HepG2 (cell line): Measurements from ENCODE around the gene DNM3. TPM values are rescaled to one million over a fixed set of nuclear protein-coding genes. Genes with fewer than 3 reads are reported as not detected.

Experiments used
- ARID4A ChIP-seq: sonication (generic); formaldehyde crosslinking; IDR thresholded peaks from 2 replicates; pipeline ENCODE4 v1.5.0; 2020; ENCODE audit warnings: mild to moderate bottlenecking, missing genetic modification reagents, borderline replicate concordance
- FOXC1 ChIP-seq: sonication (generic); formaldehyde crosslinking; IDR thresholded peaks from 2 replicates; pipeline ENCODE4 v1.8.0; 2022; ENCODE audit warnings: mild to moderate bottlenecking, missing genetic modification reagents, borderline replicate concordance
- FOXO1 ChIP-seq: sonication (generic); formaldehyde crosslinking; IDR thresholded peaks from 2 replicates; pipeline ENCODE4 v1.4.0; 2020; ENCODE audit warnings: missing genetic modification reagents
- FOXP4 ChIP-seq: sonication (generic); formaldehyde crosslinking; IDR thresholded peaks from 2 replicates; pipeline ENCODE4 v1.4.0; 2020; ENCODE audit warnings: missing genetic modification reagents
- GZF1 ChIP-seq: sonication (generic); formaldehyde crosslinking; IDR thresholded peaks from 2 replicates; pipeline ENCODE4 v1.5.1; 2020; ENCODE audit warnings: mild to moderate bottlenecking, missing genetic modification reagents
- MBNL3 ChIP-seq: fragments of 250-450 bp; sonication (Bioruptor Pico); conservative IDR thresholded peaks from 2 replicates; pipeline ENCODE4 v1.8.0; 2022; ENCODE audit warnings: mild to moderate bottlenecking, inconsistent platforms
- MYNN ChIP-seq: sonication (generic); formaldehyde crosslinking; IDR thresholded peaks from 2 replicates; pipeline ENCODE4 v1.4.0; 2020; ENCODE audit warnings: mild to moderate bottlenecking, low read depth, missing genetic modification reagents
- NBN ChIP-seq: fragments of 450-650 bp; conservative IDR thresholded peaks from 2 replicates; pipeline ENCODE4 v1.6.1; 2017
- NFE2L2 ChIP-seq: fragments of 150-350 bp; IDR thresholded peaks from 2 replicates; pipeline ENCODE4 v1.6.1; 2014; ENCODE audit warnings: low read length
- POLR2A ChIP-seq, 2 experiments: IDR thresholded peaks; 2 replicates each; pipeline ENCODE4 v1.6.1; 2011; ENCODE audit warnings: low read depth in 2 of 2, low read length in 2 of 2, mild to moderate bottlenecking in 1 of 2, moderate library complexity in 1 of 2; ENCODE audit not compliant: insufficient read depth in 1 of 2
- RARA ChIP-seq: IDR thresholded peaks from 2 replicates; pipeline ENCODE4 v1.6.1; 2016; ENCODE audit warnings: missing genetic modification reagents, missing compliant biosample characterization
- RFXANK ChIP-seq: IDR thresholded peaks from 2 replicates; pipeline ENCODE4 v1.6.1; 2016
- SPEN ChIP-seq: sonication (generic); formaldehyde crosslinking; IDR thresholded peaks from 2 replicates; pipeline ENCODE4 v1.5.1; 2020; ENCODE audit warnings: low read depth, mild to moderate bottlenecking, missing genetic modification reagents
- ZNF143 ChIP-seq: sonication (generic); formaldehyde crosslinking; IDR thresholded peaks from 2 replicates; pipeline ENCODE4 v1.4.0; 2020; ENCODE audit warnings: missing genetic modification reagents
- ZNF280D ChIP-seq: sonication (generic); formaldehyde crosslinking; IDR thresholded peaks from 2 replicates; pipeline ENCODE4 v1.5.1; 2020; ENCODE audit warnings: mild to moderate bottlenecking, missing genetic modification reagents
- ZNF44 ChIP-seq: sonication (generic); formaldehyde crosslinking; IDR thresholded peaks from 2 replicates; pipeline ENCODE4 v1.5.1; 2020; ENCODE audit warnings: mild to moderate bottlenecking, missing genetic modification reagents
- ZNF547 ChIP-seq: sonication (generic); formaldehyde crosslinking; IDR thresholded peaks from 2 replicates; pipeline ENCODE4 v1.5.1; 2020; ENCODE audit warnings: mild to moderate bottlenecking, missing genetic modification reagents
- ZNF639 ChIP-seq: conservative IDR thresholded peaks from 2 replicates; pipeline ENCODE4 v1.6.1; 2018; ENCODE audit warnings: missing genetic modification reagents
- polyA plus RNA-seq, 8 experiments: library from polyadenylated mRNA; depleted of rRNA in 3 of 8; stranded (reverse) in 7 of 8; unstranded in 1 of 8; fragments of >200 nt; fragmentation: Illumina TruSeq in 4 of 8; extraction: Trizol in 4 of 8; gene quantifications; 2 replicates each; pipeline versions ENCODE4 v1.2.1 to v1.2.3, GENCODE V29; 2011 to 2016; ENCODE audit warnings: low read depth in 4 of 8, missing spikeins in 1 of 8, mixed read lengths in 1 of 8; ENCODE audit not compliant: insufficient read depth in 1 of 8
- total RNA-seq, 5 experiments: library from RNA; depleted of rRNA; stranded (reverse); fragments of >200 nt; fragmentation: Illumina TruSeq; extraction: Trizol; gene quantifications; 2 replicates each; pipeline ENCODE4 v1.2.3, GENCODE V29; 2016; ENCODE audit warnings: low read depth in 1 of 5
- TF ChIP-seq, protein P1 (sequence below): sonication (generic); formaldehyde crosslinking; IDR thresholded peaks from 2 replicates; pipeline ENCODE4 v1.8.0; 2022; ENCODE audit warnings: low read depth, missing genetic modification reagents

The DNM3 gene
- total and polyA plus RNA-seq, 2 of the 13 experiments (the other 11 are each of a cell fraction or from before 2014, with no cell fraction given), result 0.05 TPM; not detected in 1

DNA sequence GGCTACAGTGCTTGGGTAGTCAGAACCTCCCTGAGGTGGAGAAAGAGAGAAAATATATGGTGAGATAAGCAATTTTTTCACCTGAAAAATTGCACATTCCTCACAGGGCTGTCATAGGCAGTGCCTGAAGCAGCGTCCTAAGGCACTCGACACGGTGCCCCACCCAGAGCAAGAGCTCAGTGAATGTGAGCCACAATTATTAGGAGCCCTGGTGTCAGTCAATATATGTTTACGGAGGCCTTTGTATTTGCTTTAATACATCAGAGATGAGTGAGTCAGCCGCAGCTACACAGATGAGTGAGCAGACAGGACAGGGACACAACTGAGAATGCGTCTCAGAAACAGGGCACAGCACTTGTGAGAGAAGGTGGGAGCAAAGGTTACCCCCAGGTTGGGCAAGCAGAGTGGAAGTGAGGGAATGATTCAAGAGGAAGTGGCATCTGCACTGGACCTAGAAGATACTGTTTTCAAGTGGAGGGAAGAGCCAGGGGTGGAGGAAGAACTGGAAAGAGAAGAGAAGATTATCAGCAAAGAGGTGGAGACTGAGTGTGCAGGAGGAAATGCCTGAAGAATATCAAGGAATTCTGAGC, 607.8 kb downstream of the DNM3 start (continued):
- TF ChIP-seq ARID4A (CRISPR knock-in tag) (peak; percentile 2; the same call in 1 of the 2 replicates), NBN (no peak), MBNL3 (no peak), ZNF547 (CRISPR knock-in tag) (no peak), POLR2A (IDR thresholded peaks at IDR 0.05; ENCODE audit: insufficient read depth in 1 of 2, low read depth in 2 of 2, low read length in 2 of 2) (peak in 1 of 2 experiments; percentile 35; a peak in 1 of 4 replicates), FOXC1 (CRISPR knock-in tag) (0 out of 2 replicates have a peak, but pooled peaks have one; percentile 10), ZNF44 (CRISPR knock-in tag) (no peak), SPEN (no peak), FOXP4 (CRISPR knock-in tag) (peak; percentile 71), RFXANK (CRISPR knock-in tag) (0 out of 2 replicates have a peak, but pooled peaks have one; percentile 16), ZNF143 (CRISPR knock-in tag) (no peak), GZF1 (CRISPR knock-in tag) (0 out of 2 replicates have a peak, but pooled peaks have one; percentile 28), FOXO1 (CRISPR knock-in tag) (peak; percentile 52; the same call in 1 of the 2 replicates), NFE2L2 (0 out of 2 replicates have a peak, but pooled peaks have one; percentile 4), ZNF639 (CRISPR knock-in tag) (no peak), MYNN (CRISPR knock-in tag) (no peak; the same call in 1 of the 2 replicates), ZNF280D (CRISPR knock-in tag) (no peak), RARA (CRISPR knock-in tag) (peak; percentile 65)
- TF ChIP-seq, protein P1, sequence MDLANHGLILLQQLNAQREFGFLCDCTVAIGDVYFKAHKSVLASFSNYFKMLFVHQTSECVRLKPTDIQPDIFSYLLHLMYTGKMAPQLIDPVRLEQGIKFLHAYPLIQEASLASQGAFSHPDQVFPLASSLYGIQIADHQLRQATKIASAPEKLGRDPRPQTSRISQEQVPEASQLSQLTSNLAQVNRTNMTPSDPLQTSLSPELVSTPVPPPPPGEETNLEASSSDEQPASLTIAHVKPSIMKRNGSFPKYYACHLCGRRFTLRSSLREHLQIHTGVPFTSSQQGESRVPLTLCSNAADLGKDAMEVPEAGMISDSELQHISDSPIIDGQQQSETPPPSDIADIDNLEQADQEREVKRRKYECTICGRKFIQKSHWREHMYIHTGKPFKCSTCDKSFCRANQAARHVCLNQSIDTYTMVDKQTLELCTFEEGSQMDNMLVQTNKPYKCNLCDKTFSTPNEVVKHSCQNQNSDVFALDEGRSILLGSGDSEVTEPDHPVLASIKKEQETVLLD, result no peak
